ENCODE measurements around the gene BICC1.
"Not testable (repeated sequence)": the region's sequence is repeated elsewhere in the genome, so short reads cannot be mapped to it uniquely, and the experiment has no call there.

Gene BICC1

GRCh38 chr10:58833771-58834561 is 321.3 kb downstream of the BICC1 start:
- no peak for DNase-seq

GRCh38 chr10:58836176-58836700 is 323.6 kb downstream of the BICC1 start:
- DNase-seq = no peak

GRCh38 chr10:58836991-58837575 is 324.4 kb downstream of the BICC1 start:
- no peak for DNase-seq

- DNase-seq = no peak
Observed at GRCh38 chr10:58837826-58838225, 325.2 kb downstream of the BICC1 start.

GRCh38 chr10:58838561-58839208 is 326.0 kb downstream of the BICC1 start:
- DNase-seq = no peak

GRCh38 chr10:58839771-58840170 is 327.1 kb downstream of the BICC1 start:
- no peak for DNase-seq

- DNase-seq = no peak
Observed at GRCh38 chr10:58840840-58841435, 328.3 kb downstream of the BICC1 start.

- DNase-seq = no peak
Observed at GRCh38 chr10:58842860-58843376, 330.2 kb downstream of the BICC1 start.

- no peak for DNase-seq
Observed at GRCh38 chr10:58843760-58844159, 331.1 kb downstream of the BICC1 start.

GRCh38 chr10:58844680-58845079 is 332.0 kb downstream of the BICC1 start:
- no peak for DNase-seq

- DNase-seq = no peak
Observed at GRCh38 chr10:58846856-58847255, 334.2 kb downstream of the BICC1 start.

GRCh38 chr10:58851606-58852005 is 338.9 kb downstream of the BICC1 start:
- no peak for DNase-seq

- DNase-seq = no peak
Observed at GRCh38 chr10:58853668-58854067, 341.0 kb downstream of the BICC1 start.

- no peak for DNase-seq
Observed at GRCh38 chr10:58854811-58855210, 342.1 kb downstream of the BICC1 start.

- no peak for DNase-seq
Observed at GRCh38 chr10:58856508-58857240, 344.0 kb downstream of the BICC1 start.

- no peak for DNase-seq
Observed at GRCh38 chr10:58857251-58857805, 344.7 kb downstream of the BICC1 start.

- not testable (repeated sequence) for DNase-seq
Observed at GRCh38 chr10:58858123-58858522, 345.5 kb downstream of the BICC1 start.

GRCh38 chr10:58859526-58859925 is 346.9 kb downstream of the BICC1 start:
- DNase-seq = no peak

- DNase-seq = no peak
Observed at GRCh38 chr10:58867683-58868082, 355.0 kb downstream of the BICC1 start.

- no peak for DNase-seq
Observed at GRCh38 chr10:58868736-58869435, 356.2 kb downstream of the BICC1 start.

- no peak for DNase-seq
Observed at GRCh38 chr10:58870070-58870469, 357.4 kb downstream of the BICC1 start.

- no peak for DNase-seq
Observed at GRCh38 chr10:58873161-58873560, 360.5 kb downstream of the BICC1 start.

Data from DMS79 treated with DMSO at 0.1 percent for 48 hours (cell line).